IPS-20b (cell line): Measurements from ENCODE around the gene SLC41A3.
"Not testable (repeated sequence)": the region's sequence is repeated elsewhere in the genome, so short reads cannot be mapped to it uniquely, and the experiment has no call there.

ENCODE experiments used
- H3K27ac ChIP-seq: one replicate; pipeline ENCODE4 v1.5.1; 2013; ENCODE audit warnings: low read length
- H3K27me3 ChIP-seq: 2 replicates; pipeline ENCODE4 v1.6.1; 2013; ENCODE audit warnings: mild to moderate bottlenecking, low read length, inconsistent platforms; ENCODE audit not compliant: insufficient read depth
- H3K36me3 ChIP-seq: 2 replicates; pipeline ENCODE4 v1.6.1; 2013; ENCODE audit warnings: low read depth, mild to moderate bottlenecking, inconsistent platforms, low read length, moderate library complexity; ENCODE audit not compliant: insufficient read depth
- H3K4me1 ChIP-seq: 2 replicates; pipeline ENCODE4 v1.6.1; 2013; ENCODE audit warnings: mild to moderate bottlenecking, control low read depth, inconsistent platforms, low read length, moderate library complexity; ENCODE audit not compliant: insufficient read depth
- H3K4me3 ChIP-seq: 2 replicates; pipeline ENCODE4 v1.5.1; 2013; ENCODE audit warnings: mild to moderate bottlenecking, low read length, inconsistent platforms
- H3K9ac ChIP-seq: 2 replicates; pipeline ENCODE4 v1.6.1; 2013; ENCODE audit warnings: low read depth, mild to moderate bottlenecking, inconsistent platforms, low read length, moderate library complexity
- H3K9me3 ChIP-seq: 2 replicates; pipeline ENCODE4 v1.6.1; 2013; ENCODE audit warnings: mild to moderate bottlenecking, low read depth, low read length, inconsistent platforms; ENCODE audit not compliant: insufficient read depth

The SLC41A3 gene

DNA sequence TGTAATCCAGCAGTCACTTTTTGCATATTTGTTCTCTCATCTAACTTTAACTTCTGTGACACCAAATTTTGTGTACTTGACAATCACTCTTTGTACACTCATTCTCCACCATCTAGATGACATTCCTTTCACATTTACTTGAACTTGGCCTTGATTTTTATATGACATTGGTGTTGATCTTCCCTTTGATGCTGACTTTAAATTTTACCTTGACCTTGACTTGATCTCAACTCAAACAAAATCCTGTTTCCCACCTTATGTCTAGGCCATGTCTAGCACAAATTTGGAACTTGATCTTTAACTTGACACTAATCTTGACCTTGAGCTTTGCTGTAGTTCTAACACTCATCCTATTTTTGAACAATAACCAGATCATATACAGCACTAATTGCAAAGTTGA is 81.7 kb downstream of the SLC41A3 start:
- no peak overlapping the region for H3K27ac ChIP-seq

DNA sequence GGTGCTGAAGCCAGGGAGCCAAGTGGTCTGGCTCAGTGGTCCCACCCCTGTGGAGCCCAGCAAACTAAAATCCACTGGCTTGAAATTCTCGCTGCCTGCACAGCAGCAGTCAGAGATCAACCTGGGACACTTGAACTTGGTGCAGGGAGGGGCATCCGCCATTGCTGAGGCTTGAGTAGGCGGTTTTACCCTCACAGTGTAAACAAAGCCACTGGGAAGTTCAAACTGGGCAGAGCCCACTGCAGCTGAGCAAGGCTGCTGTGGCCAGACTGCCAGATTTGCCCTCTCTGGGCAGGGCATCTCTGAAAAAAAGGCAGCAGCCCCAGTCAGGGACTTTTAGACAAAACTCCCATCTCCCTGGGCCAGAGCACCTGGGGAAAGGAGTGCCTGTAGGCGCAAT is 87.2 kb downstream of the SLC41A3 start:
- H3K9me3 ChIP-seq, H3K4me1 ChIP-seq, H3K4me3 ChIP-seq, H3K27me3 ChIP-seq, H3K36me3 ChIP-seq, H3K27ac ChIP-seq, H3K9ac ChIP-seq: not testable (repeated sequence)

More for the DNA sequence above, 81.7 kb downstream of the SLC41A3 start:
- no peaks in the 10 kb centered on the region; the same call in 1 of the 2 replicates for H3K36me3 ChIP-seq
- H3K9me3 ChIP-seq, result peaks cover 5% of the 10 kb centered on the region; the same call in 1 of the 2 replicates
- H3K4me1 ChIP-seq, result no peaks in the 10 kb centered on the region
- no peak overlapping the region for H3K9ac ChIP-seq
- H3K4me3 ChIP-seq, result no peak overlapping the region
- no peaks in the 10 kb centered on the region for H3K27me3 ChIP-seq

DNA sequence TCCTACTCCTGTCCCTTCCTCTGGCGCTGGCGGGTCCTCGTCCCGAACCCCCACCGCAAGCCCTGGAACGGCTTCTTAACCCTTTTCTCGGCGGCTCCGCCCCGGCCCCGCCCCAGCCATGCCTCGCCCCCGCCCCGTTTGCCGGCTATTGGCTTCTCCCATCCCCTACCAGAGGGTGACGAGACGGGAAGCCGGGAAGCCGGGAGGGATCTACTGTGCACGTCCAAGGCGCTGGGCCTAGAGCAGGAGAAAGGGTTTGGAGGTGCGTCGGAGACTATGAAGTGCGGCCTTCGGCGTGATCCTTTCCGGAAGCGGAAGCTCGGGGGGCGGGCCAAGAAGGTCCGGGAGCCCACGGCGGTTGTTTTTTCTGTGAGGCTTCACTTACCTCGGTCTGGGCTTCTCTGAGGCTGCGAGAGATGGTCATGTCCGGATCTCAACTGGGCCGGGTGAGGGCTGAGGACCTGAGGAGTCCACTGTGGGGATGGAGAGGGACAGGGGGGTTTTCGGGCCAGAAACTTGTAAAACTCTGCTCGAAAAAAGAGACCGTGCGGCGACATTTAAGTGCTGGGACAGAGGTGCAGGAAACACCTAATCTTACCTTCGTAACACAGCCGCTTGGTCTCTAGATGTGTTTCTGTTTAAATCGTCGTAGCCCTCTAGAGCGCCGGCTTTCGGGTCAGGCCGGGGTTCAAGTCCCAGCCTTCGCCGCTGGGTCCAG is 93.5 kb downstream of the SLC41A3 start:
- H3K27me3 ChIP-seq, result peaks cover 3% of the 10 kb centered on the region; the same call in 1 of the 2 replicates
- H3K4me3 ChIP-seq, result peak overlapping the region; percentile 71
- H3K9me3 ChIP-seq, result no peaks in the 10 kb centered on the region
- H3K4me1 ChIP-seq, result no peaks in the 10 kb centered on the region
- H3K9ac ChIP-seq, result peak overlapping the region; percentile 91; the same call in 1 of the 2 replicates
- H3K36me3 ChIP-seq, result no peaks in the 10 kb centered on the region
- peak overlapping the region; percentile 31 for H3K27ac ChIP-seq

DNA sequence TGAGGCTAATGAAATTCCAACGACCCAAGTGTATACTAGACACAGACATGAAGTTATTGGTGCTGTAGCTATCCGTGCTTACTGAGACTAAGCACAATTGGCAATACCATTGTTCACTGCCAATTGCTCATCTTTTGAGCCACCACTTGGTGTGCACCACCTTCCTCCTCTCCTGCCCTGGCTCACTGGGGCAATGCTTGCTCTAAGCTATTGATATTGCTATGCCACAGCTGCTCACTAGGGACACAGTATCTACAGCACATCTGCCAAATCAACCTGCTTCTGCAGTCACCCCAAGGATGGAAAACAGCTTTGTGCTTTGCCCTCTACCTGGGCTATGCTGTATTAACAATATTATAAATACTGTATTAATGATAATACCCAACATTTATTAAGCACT is 99.0 kb downstream of the SLC41A3 start:
- H3K4me3 ChIP-seq, H3K4me1 ChIP-seq, H3K27ac ChIP-seq, H3K27me3 ChIP-seq, H3K9me3 ChIP-seq, H3K36me3 ChIP-seq, H3K9ac ChIP-seq: not testable (repeated sequence)

DNA sequence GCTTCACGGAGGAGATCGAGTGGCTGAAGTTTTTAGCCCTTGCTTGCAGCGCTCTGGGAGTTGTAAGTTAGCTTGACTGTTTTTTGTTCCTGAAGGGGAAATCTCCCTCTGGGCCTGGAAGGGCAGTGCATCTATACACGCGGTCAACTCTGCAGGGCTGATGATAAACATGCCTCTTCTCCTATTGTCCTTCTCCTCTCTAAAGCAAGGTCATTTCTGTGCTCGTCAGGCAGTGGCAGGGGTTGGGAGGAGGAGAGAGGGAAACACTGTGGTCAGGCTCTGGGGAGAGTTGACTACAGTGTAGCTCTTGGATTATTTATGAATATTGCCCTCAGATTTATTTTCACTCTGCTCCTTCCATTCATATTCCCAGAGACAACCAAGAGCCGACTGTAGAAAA is 106.8 kb downstream of the SLC41A3 start:
- H3K4me3 ChIP-seq, H3K9ac ChIP-seq, H3K4me1 ChIP-seq: not testable (repeated sequence)

DNA sequence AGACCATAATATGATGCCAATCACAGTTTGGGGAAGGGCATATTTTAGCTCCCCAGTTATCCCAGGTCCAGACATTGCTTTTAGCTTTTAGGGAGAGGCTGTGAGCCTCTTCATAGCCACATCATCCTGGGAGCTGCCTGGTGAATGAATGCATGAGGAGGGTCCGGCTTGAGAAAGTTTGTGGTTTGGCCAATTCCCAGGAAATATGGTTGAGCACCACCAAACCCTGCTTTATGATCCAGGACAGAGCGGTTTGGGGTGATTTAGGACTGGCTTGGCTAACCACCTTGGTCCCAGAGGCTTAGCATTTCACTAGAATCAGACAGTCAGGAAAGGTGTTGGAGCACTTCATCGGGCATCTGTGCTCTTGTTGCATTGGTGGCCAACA is 107.9 kb downstream of the SLC41A3 start:
- H3K4me1 ChIP-seq, H3K9me3 ChIP-seq, H3K4me3 ChIP-seq, H3K9ac ChIP-seq, H3K36me3 ChIP-seq, H3K27ac ChIP-seq: not testable (repeated sequence)
- H3K27me3 ChIP-seq, result peaks cover 14% of the 10 kb centered on the region

More for the DNA sequence above, 106.8 kb downstream of the SLC41A3 start:
- H3K27ac ChIP-seq, H3K9me3 ChIP-seq, H3K36me3 ChIP-seq, H3K27me3 ChIP-seq: not testable (repeated sequence)

DNA sequence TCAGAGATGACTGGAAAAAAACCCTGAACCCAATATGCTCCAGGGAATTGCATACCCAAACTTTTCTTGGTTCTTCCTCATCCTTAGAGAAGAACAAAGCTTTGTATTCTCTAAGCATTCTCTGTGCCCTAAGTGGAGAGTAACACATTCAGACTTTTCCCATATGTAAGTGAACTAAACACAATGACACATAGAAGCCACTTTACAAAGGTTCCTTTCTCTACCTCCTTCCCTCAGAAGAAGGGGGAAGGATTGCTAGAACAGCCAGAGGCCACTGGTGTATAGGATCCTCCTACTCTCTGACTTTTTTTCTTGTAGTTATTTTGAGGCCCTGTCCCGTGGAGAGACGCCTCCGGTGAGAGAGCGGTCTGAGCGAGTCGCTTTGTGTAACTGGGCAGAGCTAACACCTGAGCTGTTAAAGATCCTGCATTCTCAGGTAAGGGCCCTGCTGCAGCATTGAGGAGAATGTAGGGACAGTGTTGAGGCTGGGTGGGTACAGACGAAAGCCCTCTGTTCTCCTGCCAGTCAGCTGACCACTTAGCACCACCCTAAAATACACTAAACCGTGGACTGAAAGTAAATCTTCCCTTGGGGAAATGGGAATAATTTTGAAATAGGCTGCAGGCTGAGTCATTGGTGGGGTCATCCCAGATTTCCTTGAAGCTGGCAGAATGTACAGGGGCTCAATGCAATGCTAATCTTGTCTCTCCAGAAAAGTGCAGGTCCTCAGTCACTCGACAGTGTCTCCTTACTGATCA is 108.5 kb downstream of the SLC41A3 start:
- H3K36me3 ChIP-seq, H3K4me3 ChIP-seq, H3K9me3 ChIP-seq, H3K27ac ChIP-seq, H3K9ac ChIP-seq, H3K4me1 ChIP-seq: not testable (repeated sequence)
- peaks cover 19% of the 10 kb centered on the region for H3K27me3 ChIP-seq

DNA sequence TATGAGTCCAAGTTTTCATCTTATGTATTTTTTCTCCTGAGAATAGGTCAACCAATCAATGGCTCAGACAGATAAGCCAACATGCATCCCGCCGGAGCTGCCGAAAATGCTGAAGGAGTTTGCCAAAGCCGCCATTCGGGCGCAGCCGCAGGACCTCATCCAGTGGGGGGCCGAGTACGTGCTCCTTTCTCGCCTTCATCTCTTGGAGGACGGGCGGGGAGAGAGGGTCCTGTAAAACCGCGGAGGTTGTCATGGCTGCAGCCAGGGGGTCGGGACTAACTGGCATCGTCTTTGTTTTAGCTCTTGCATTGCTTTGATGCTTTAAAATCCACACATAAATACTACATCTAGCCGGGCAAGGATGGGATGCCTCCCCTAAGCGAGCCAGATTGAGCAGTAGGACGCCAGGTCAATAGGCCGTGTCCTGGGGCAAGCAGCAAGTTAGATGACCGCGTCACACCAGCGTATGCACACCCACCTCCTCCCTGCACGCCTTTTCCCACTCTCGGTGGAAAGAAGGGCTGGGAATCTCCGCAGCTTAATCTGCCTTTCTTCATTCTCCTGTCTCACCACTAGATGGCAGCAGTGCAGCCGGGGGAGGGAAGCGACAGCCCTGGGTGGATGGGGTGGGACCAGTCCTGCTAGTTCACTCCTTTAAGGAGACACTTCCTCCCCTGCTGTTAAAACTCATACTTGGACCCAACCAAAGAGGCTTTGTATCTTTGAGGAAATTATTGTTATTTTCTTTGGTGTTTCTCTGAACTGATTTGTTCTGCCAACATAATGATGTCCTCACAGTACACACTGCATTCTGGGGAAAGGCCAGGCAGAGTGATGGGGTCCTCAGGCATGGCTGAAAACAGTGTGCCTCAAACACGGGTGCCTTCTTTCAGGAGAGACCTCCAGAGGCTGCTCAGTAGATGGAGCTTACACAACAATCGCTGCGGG is 111.7 kb downstream of the SLC41A3 start:
- Histone ChIP-seq H3K27me3 (peaks cover 40% of the 10 kb centered on the region), H3K4me3 (peak overlapping the region; percentile 82), H3K9ac (peak overlapping the region; percentile 58; the same call in 1 of the 2 replicates)
- H3K27ac ChIP-seq, H3K9me3 ChIP-seq, H3K36me3 ChIP-seq, H3K4me1 ChIP-seq: not testable (repeated sequence)

DNA sequence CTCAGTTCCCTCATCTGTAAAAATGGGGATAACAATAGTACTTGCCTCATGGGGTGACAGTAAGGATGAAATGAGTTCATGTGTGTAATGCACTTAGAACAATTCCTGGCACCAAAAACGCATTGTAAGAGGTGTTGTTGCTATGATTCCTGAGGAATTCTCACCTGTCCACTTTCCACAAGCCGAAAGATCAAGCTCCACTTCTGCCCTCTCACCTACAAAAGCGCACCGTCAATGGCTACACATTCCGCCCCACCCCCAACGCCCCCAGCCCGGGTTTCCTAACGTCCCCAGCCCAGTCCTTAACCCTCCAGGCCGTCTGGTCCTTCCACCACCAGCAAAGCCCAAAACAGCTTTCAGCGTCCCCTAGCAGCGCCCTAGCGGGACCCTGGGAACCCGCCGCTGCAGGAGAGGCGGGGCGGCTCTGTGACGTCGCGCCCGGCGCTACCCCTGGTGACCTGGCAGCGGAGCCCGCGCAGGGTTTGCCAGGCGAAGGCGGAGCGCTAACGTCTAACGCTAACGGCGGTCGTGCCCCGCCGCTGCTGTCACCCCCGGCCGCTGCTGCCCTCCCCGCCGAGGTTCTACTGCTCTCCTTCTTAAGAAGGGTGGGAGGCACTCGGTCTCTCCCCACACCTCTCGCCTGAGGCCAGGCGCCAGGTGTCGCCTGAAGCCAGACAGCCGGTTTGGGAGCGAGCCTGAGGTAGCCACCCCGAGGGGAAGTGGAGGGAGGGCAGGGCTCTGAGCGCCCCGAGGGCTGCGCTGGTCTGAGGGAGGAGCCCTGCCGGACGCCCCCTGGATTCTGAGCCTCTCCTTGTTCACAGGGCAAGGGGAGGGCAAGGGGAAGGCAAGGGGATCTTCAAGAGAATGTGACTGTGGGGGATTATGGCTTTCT is 115.0 kb downstream of the SLC41A3 start, which contains the start of gene ROPN1B:
ROPN1B (plus strand) TSS at position 478 of the 892 bp plus-strand sequence. CDS start 2,877 bp downstream, outside the sequence.
- peaks cover 70% of the 10 kb centered on the region for H3K27me3 ChIP-seq

DNA sequence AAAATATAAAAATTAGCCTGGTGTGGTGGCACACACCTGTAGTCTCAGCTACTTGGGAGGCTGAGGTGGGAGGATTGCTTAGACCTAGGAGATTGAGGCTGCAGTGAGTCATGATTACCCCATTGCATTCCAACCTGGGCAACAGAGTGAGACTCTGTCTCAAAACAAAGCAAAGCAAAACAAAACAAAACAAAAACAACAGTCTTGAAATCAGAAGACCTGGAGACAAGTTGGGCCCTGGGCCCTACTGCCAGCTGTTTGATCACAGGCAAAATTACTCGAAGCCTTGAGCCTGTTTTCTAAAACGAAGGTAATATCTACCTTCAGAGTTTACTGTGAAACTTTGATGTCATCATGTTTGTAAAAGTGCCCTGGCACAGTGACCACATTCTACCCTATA is 115.8 kb downstream of the SLC41A3 start:
- H3K4me3 ChIP-seq, H3K36me3 ChIP-seq, H3K27ac ChIP-seq, H3K9ac ChIP-seq, H3K4me1 ChIP-seq, H3K9me3 ChIP-seq: not testable (repeated sequence)
- peaks cover 77% of the 10 kb centered on the region for H3K27me3 ChIP-seq

More for the DNA sequence above, 115.0 kb downstream of the SLC41A3 start, which contains the start of gene ROPN1B:
- not testable (repeated sequence) for H3K4me1 ChIP-seq, H3K9me3 ChIP-seq, H3K9ac ChIP-seq, H3K27ac ChIP-seq, H3K4me3 ChIP-seq, H3K36me3 ChIP-seq

DNA sequence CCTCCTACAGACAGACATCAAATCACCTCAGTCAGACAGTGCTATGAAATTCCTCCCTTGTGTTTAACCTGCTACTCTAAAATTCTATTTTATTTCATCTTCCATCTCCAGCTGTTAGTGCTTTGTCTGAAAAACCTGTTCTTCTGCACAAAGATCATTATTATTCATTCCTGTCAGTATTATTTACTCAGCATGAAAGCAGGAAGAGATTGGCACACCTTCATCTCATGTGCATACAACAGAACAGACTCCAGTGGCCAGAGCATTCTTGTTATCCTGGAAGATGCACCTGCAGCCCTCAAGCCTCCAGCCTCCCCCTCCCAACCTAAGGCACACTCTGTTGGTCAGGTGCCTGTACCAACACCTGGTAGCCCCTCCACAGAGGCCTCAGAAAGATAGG is 116.8 kb downstream of the SLC41A3 start:
- no peak overlapping the region for H3K4me3 ChIP-seq
- H3K27me3 ChIP-seq, result peaks cover 75% of the 10 kb centered on the region
- no peak overlapping the region for H3K27ac ChIP-seq
- H3K4me1 ChIP-seq, result peaks cover 2% of the 10 kb centered on the region; the same call in 1 of the 2 replicates
- no peaks in the 10 kb centered on the region for H3K9me3 ChIP-seq
- no peak overlapping the region for H3K9ac ChIP-seq
- H3K36me3 ChIP-seq, result no peaks in the 10 kb centered on the region
